A549 treated with RU486 at 1 μM for 4 hours (cell line): ENCODE measurements around the gene TAS2R5. TPM values are rescaled to one million over a fixed set of nuclear protein-coding genes. Genes with fewer than 3 reads are reported as not detected.

ENCODE experiments used
- total RNA-seq: library from RNA; stranded (reverse); fragments of 200-300 nt; extraction: Qiagen RNA extraction; gene quantifications from 5 replicates; pipeline ENCODE4 v1.2.3, GENCODE V29; 2022; ENCODE audit warnings: low read depth

The TAS2R5 gene
- total RNA-seq = 0.26 to 0.72 TPM (median 0.38 TPM) in 5 replicates

GRCh38 chr7:141789917-141790316 is at the start of gene TAS2R5:
Gene TAS2R5, plus strand, starts transcription at chr7:141790217. Its CDS starts 145 bp downstream, at chr7:141790362.

GRCh38 chr7:141763797-141764196 is 26.2 kb upstream of the TAS2R5 start, which contains the start of gene TAS2R3:
Gene TAS2R3, plus strand, starts transcription at chr7:141764097. Its CDS starts 62 bp downstream, at chr7:141764159.

GRCh38 chr7:141776374-141776773 is 13.6 kb upstream of the TAS2R5 start, which contains the start of gene TAS2R4:
Gene TAS2R4, plus strand, starts transcription at chr7:141776674. Its CDS starts 1,815 bp downstream, at chr7:141778489.

Other genes with a start within 250 kb of the TAS2R5 start
- 28.0 to 33.8 TPM (median 29.1 TPM) in 5 replicates for gene AGK, start 238.8 kb upstream of the TAS2R5 start, total RNA-seq
- 4.4 to 7.1 TPM (median 6.4 TPM) in 5 replicates for gene DENND11, start 88.1 kb upstream of the TAS2R5 start, total RNA-seq
- gene WEE2, start 81.9 kb upstream of the TAS2R5 start, total RNA-seq = not detected in 5 replicates
- gene SSBP1, start 51.9 kb upstream of the TAS2R5 start, total RNA-seq = 275 to 353 TPM (median 306 TPM) in 5 replicates
- not detected in 5 replicates for gene TAS2R3, start 26.1 kb upstream of the TAS2R5 start, total RNA-seq
- 0.09 to 0.27 TPM (median 0.15 TPM) in 5 replicates for gene TAS2R4, start 13.5 kb upstream of the TAS2R5 start, total RNA-seq
- not detected in 5 replicates for gene PRSS37, start 51.3 kb downstream of the TAS2R5 start, total RNA-seq
- gene OR9A4, start 126.2 kb downstream of the TAS2R5 start, total RNA-seq = not detected in 5 replicates
- gene CLEC5A, start 156.8 kb downstream of the TAS2R5 start, total RNA-seq = not detected in 5 replicates
- gene TAS2R38, start 183.6 kb downstream of the TAS2R5 start, total RNA-seq = not detected in 5 replicates
- gene MGAM, start 205.7 kb downstream of the TAS2R5 start, total RNA-seq = 0.32 to 0.53 TPM (median 0.38 TPM) in 5 replicates